Keratinocyte (primary cell): ENCODE results near the gene OR5AN1. TPM values are rescaled to one million over a fixed set of nuclear protein-coding genes. Genes with fewer than 3 reads are reported as not detected.

Source experiments
- DNase-seq: peaks from one replicate; pipeline ENCODE4 v3.0.0-alpha.2; 2011; ENCODE audit warnings: low read depth, missing footprints, low spot score
- FAIRE-seq: peaks from 2 replicates; lab custom pipeline; 2011; peaks lifted over from hg19 to GRCh38; lab: Jason Lieb, UNC
- H2AFZ ChIP-seq: 2 replicates; pipeline ENCODE4 v1.6.0; 2012; ENCODE audit warnings: low read length, control low read depth, inconsistent platforms; ENCODE audit not compliant: control insufficient read depth
- H3K27ac ChIP-seq: 2 replicates; pipeline ENCODE4 v1.5.1; 2011; ENCODE audit warnings: low read length; ENCODE audit not compliant: control insufficient read depth, insufficient read depth
- H3K27me3 ChIP-seq: 3 replicates; pipeline ENCODE4 v1.6.0; 2011; ENCODE audit warnings: low read length; ENCODE audit not compliant: control insufficient read depth, insufficient read depth; ENCODE audit errors: extremely low read depth
- H3K36me3 ChIP-seq, 2 experiments: 2 replicates in 1 of 2; 3 replicates in 1 of 2; pipeline ENCODE4 v1.5.1; 2011; ENCODE audit warnings: low read length in 2 of 2, mild to moderate bottlenecking in 1 of 2; ENCODE audit not compliant: control insufficient read depth in 2 of 2, insufficient read depth in 2 of 2; ENCODE audit errors: extremely low read depth in 1 of 2
- H3K4me1 ChIP-seq: 3 replicates; pipeline ENCODE4 v1.5.1; 2011; ENCODE audit warnings: low read length; ENCODE audit not compliant: control insufficient read depth, insufficient read depth; ENCODE audit errors: extremely low read depth
- H3K4me2 ChIP-seq: 3 replicates; pipeline ENCODE4 v1.6.0; 2011; ENCODE audit warnings: low read depth, low read length; ENCODE audit not compliant: control insufficient read depth, insufficient read depth; ENCODE audit errors: extremely low read depth
- H3K4me3 ChIP-seq, 3 experiments: fragments of 200-600 bp in 1 of 3; sonication (generic) in 1 of 3; 2 replicates in 2 of 3; 3 replicates in 1 of 3; pipeline ENCODE4 v1.5.1; 2011 to 2016; ENCODE audit warnings: low read length in 3 of 3, mild to moderate bottlenecking in 3 of 3, control low read depth in 2 of 3, inconsistent platforms in 1 of 3, low read depth in 1 of 3, mixed read lengths in 1 of 3, mixed run types in 1 of 3, moderate library complexity in 1 of 3; ENCODE audit not compliant: control insufficient read depth in 2 of 3, insufficient read depth in 2 of 3; ENCODE audit errors: extremely low read depth in 1 of 3
- H3K79me2 ChIP-seq: 2 replicates; pipeline ENCODE4 v1.6.0; 2012; ENCODE audit warnings: low read length; ENCODE audit not compliant: control insufficient read depth, insufficient read depth
- H3K9ac ChIP-seq: 3 replicates; pipeline ENCODE4 v1.6.0; 2011; ENCODE audit warnings: low read length; ENCODE audit not compliant: control insufficient read depth, insufficient read depth; ENCODE audit errors: extremely low read depth
- H3K9me1 ChIP-seq: 3 replicates; pipeline ENCODE4 v1.6.0; 2011; ENCODE audit warnings: low read length; ENCODE audit not compliant: control insufficient read depth, insufficient read depth; ENCODE audit errors: extremely low read depth
- H3K9me3 ChIP-seq: 2 replicates; pipeline ENCODE4 v1.5.1; 2012; ENCODE audit warnings: low read depth, low read length; ENCODE audit not compliant: control insufficient read depth
- H4K20me1 ChIP-seq: 3 replicates; pipeline ENCODE4 v1.6.0; 2011; ENCODE audit warnings: low read length; ENCODE audit not compliant: control insufficient read depth, insufficient read depth; ENCODE audit errors: extremely low read depth
- CTCF ChIP-seq, 3 experiments: IDR thresholded peaks in 1 of 3; conservative IDR thresholded peaks in 1 of 3; optimal IDR thresholded peaks in 1 of 3; 2 replicates in 2 of 3; 3 replicates in 1 of 3; pipeline versions ENCODE3 to v1.5.1; 2011; ENCODE audit warnings: low read length in 3 of 3, mild to moderate bottlenecking in 3 of 3, moderate library complexity in 2 of 3, control low read depth in 1 of 3, inconsistent platforms in 1 of 3; ENCODE audit not compliant: insufficient read depth in 2 of 3; ENCODE audit errors: extremely low read depth in 1 of 3
- EZH2 ChIP-seq: IDR thresholded peaks from one replicate; pipeline ENCODE4 v1.6.1; 2012; ENCODE audit warnings: inconsistent platforms, mild to moderate bottlenecking, low read length, moderate library complexity
- dilution Hi-C: fragments of 300-500 bp; cut with MboI; formaldehyde crosslinking; loops from one replicate; pipeline ENCODE4 v1.7.0; 2020; ENCODE audit warnings: low sequenced_read_pairs; ENCODE audit not compliant: extremely low pct_ligation_motif_present
- polyA plus RNA-seq, 5 experiments: library from polyadenylated mRNA; depleted of rRNA in 3 of 5; stranded (reverse) in 3 of 5; stranded (forward) in 1 of 5; unstranded in 1 of 5; fragments of >200 nt; gene quantifications; 1 replicate in 1 of 5; 2 replicates in 3 of 5; 3 replicates in 1 of 5; pipeline versions ENCODE4 v1.2.1 to v1.2.3, GENCODE V29; 2011 to 2012; ENCODE audit warnings: missing spikeins in 2 of 5, low read depth in 1 of 5, low replicate concordance in 1 of 5

Gene OR5AN1
- polyA plus RNA-seq, 1 donor (not counting 4 experiments of a cell fraction or from before 2014, with no cell fraction given) = not detected

GRCh38 chr11:59355226-59355625, 3.5 kb upstream of the OR5AN1 start:
- Histone ChIP-seq H3K4me2 (no peak overlapping the region), H4K20me1 (no peaks in the 10 kb centered on the region), H2AFZ (no peak overlapping the region), H3K9me3 (no peaks in the 10 kb centered on the region), H3K9ac (no peak overlapping the region), H3K27ac (no peak overlapping the region), H3K36me3 (no peaks in the 10 kb centered on the region), H3K4me1 (no peaks in the 10 kb centered on the region), H3K4me3 (no peak overlapping the region), H3K9me1 (no peaks in the 10 kb centered on the region), H3K79me2 (no peaks in the 10 kb centered on the region), H3K27me3 (no peaks in the 10 kb centered on the region)
- DNase-seq (no peak), FAIRE-seq (no peak)
- dilution Hi-C loops = no loop called here
- TF ChIP-seq CTCF (optimal IDR thresholded peaks at IDR 0.05 in 1 of 3, IDR thresholded peaks at IDR 0.05 in 1 of 3, conservative IDR thresholded peaks at IDR 0.05 in 1 of 3; ENCODE audit: extremely low read depth in 1 of 3, insufficient read depth in 2 of 3, low read length in 3 of 3) (no peak), EZH2 (no peak)

- Histone ChIP-seq H3K79me2 (no peaks in the 10 kb centered on the region), H3K4me3 (no peak overlapping the region), H3K27me3 (no peaks in the 10 kb centered on the region), H3K4me1 (no peaks in the 10 kb centered on the region), H3K27ac (no peak overlapping the region), H2AFZ (no peak overlapping the region), H3K9ac (no peak overlapping the region), H3K4me2 (no peak overlapping the region), H3K9me1 (no peaks in the 10 kb centered on the region), H4K20me1 (no peaks in the 10 kb centered on the region), H3K36me3 (no peaks in the 10 kb centered on the region), H3K9me3 (no peaks in the 10 kb centered on the region)
- dilution Hi-C loops = no loop called here
- FAIRE-seq = no peak
- DNase-seq = no peak
- TF ChIP-seq CTCF (optimal IDR thresholded peaks at IDR 0.05 in 1 of 3, IDR thresholded peaks at IDR 0.05 in 1 of 3, conservative IDR thresholded peaks at IDR 0.05 in 1 of 3; ENCODE audit: extremely low read depth in 1 of 3, insufficient read depth in 2 of 3, low read length in 3 of 3) = no peak
- no peak for TF ChIP-seq EZH2
These were observed 2.1 kb upstream of the OR5AN1 start for GRCh38 chr11:59356561-59356960.
